Transverse colon (tissue), 3 donors: ENCODE data around the gene LRFN5.
"Not testable (repeated sequence)": the region's sequence is repeated elsewhere in the genome, so short reads cannot be mapped to it uniquely, and the experiment has no call there.

Experiments used
- CTCF ChIP-seq, 5 experiments: fragments of 200-600 bp in 3 of 5; fragments of 450-650 bp in 2 of 5; sonication (generic) in 3 of 5; IDR thresholded peaks; 1 replicate in 2 of 5; 2 replicates in 3 of 5; pipeline ENCODE4 v1.5.1; 2016 to 2017; ENCODE audit warnings: antibody characterized with exemption in 5 of 5, inconsistent platforms in 3 of 5, mild to moderate bottlenecking in 2 of 5, moderate library complexity in 1 of 5
- POLR2A ChIP-seq: fragments of 450-650 bp; IDR thresholded peaks from one replicate; pipeline ENCODE4 v1.6.1; 2016; ENCODE audit warnings: antibody characterized with exemption, mild to moderate bottlenecking, moderate library complexity

GRCh38 chr14:41674511-41674971, 67.9 kb downstream of the LRFN5 start:
- TF ChIP-seq POLR2A; CTCF (IDR thresholded peaks at IDR 0.05): not testable (repeated sequence)
